Suppressor macrophage treated with lipopolysaccharide for 4 hours (primary cell): ENCODE measurements around the gene KIF26B.
A peak's percentile ranks its signal among the peaks of the same experiment; 100 is the strongest.

Experiments
- DNase-seq: peaks from one replicate; pipeline ENCODE4 v3.0.0-alpha.2; 2020

The KIF26B gene

GRCh38 chr1:245245021-245245667 lies 90.4 kb downstream of the KIF26B start:
- no peak for DNase-seq

DNA sequence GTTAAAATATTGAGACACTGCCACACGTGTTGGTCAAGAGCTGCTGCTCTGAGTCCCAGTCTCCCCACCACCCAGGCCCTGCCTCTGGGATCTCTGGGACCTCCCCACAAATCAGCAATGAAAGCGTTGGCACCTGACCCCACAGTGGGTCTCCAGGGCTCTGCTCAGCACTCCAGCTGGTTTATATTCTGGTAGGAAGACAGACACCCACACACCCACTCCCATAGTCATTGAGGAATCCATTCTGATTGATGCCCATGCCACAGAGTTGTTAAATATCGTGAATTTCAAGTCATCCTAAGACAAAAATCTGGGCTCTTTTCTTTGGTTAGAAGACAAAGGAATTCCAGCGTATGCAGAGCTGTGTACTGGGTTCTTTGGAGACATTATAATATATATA lies 91.6 kb downstream of the KIF26B start:
- DNase-seq: no peak

DNA sequence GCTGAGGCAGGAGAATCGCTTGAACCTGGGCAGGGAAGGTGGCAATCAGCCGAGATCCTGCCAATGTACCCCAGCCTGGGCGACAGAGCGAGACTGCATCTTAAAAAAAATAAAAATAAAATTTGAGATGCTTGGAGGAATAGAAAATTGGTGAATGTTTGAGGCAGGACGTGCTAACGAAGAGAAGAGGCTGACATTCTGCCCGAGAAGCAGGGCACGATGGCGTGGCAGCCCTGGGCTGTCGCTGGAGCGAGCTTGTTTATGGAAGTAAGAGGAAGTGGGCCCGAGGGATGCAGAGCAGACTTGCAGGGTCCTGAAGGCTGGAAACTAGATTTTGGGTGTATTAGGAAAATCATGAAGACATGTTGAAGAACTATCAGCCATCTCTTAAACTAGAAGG lies 92.6 kb downstream of the KIF26B start:
- no peak for DNase-seq

GRCh38 chr1:245247801-245248200 lies 93.0 kb downstream of the KIF26B start:
- no peak for DNase-seq

GRCh38 chr1:245248231-245248731 lies 93.5 kb downstream of the KIF26B start:
- no peak for DNase-seq

- DNase-seq: peak; percentile 71
Observed at GRCh38 chr1:245255783-245256182, 101.0 kb downstream of the KIF26B start.

- no peak for DNase-seq
Observed at GRCh38 chr1:245256528-245256927, 101.7 kb downstream of the KIF26B start.

- DNase-seq: peak; percentile 46
Observed at GRCh38 chr1:245258271-245258920, 103.6 kb downstream of the KIF26B start.

DNA sequence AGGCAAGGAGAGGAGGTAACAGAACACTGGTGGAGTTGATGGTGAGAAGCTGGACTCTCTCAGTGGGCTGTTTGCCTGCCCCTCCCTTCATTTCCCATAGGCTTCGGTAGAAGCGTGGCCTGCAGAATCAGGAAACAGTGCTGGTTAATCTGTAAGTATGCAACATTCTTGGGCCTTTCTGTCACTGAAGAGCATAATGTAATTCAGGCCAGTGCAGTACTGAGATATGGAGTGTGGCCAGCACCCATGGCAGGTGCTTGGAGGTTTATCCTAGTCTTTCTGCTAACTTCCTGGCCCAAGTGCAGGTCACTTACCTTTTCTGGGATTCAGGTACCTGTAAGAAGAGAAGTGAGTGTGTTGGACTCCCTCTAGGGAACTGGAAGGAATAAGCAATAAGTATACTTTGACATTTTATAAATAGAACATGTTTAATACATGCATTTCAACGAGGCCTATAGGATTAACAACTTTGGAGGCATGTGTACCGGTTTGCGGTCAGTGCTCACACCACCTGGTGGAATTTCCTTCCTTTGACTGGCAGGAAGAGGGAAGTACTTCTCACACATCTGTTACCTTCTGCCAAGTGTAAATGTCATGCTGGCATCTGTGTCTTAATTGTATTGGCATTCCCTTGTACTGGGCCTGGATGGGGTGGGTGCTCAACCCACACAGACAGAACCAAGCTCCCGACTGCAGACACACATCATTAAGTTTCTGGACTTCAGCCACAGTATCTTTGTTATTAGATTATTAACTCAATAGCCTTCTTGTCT lies 105.5 kb downstream of the KIF26B start:
- DNase-seq: no peak

DNA sequence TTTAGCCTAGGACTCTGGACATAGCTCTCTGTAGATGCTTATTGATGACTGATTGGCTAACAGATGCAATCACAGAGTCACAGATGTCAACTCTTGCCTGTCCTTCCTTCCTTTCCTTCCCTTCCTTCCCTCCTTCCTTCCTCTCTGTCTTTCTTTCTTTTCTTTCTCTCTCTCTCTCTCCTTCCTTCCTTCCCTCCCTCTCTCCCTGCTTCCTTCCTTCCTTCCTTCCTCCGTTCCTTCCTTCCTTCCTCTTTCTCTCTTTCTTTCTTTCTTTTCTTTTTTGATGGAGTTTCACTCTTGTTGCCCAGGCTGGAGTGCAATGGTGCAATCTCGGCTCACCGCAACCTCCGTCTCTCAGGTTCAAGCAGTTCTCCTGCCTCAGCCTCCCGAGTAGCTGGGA lies 106.1 kb downstream of the KIF26B start:
- no peak for DNase-seq

- no peak for DNase-seq
Observed at GRCh38 chr1:245261786-245262185, 107.0 kb downstream of the KIF26B start.

DNA sequence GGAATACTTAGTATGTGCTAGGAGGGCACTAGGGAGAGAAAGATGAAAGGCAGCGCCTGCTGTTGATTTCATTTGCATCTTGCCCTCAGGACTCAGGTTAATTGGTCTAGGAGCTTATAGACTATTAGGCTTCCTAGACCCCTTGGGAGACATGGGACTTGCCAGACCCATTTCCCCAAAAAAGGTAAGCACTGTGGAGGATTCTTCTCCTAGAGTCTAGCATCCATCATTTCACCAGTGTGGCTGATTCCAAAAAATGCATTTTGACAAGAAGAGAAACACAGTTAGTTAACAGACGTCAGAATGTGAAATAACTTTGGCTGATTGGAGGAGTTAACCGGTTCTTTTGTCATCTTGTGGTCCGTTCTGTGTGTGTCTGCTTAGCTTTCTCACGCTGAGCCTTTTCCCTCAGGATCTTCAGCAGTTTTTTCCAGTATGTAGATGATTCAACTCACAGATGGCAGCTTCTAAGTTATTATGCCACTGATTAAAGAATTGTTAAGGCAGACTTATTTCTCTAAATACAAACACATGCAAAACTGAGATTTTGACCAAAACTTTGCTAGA lies 108.8 kb downstream of the KIF26B start:
- DNase-seq: no peak

GRCh38 chr1:245264226-245264625 lies 109.4 kb downstream of the KIF26B start:
- no peak for DNase-seq

- no peak for DNase-seq
Observed at GRCh38 chr1:245266105-245266504, 111.3 kb downstream of the KIF26B start.

DNA sequence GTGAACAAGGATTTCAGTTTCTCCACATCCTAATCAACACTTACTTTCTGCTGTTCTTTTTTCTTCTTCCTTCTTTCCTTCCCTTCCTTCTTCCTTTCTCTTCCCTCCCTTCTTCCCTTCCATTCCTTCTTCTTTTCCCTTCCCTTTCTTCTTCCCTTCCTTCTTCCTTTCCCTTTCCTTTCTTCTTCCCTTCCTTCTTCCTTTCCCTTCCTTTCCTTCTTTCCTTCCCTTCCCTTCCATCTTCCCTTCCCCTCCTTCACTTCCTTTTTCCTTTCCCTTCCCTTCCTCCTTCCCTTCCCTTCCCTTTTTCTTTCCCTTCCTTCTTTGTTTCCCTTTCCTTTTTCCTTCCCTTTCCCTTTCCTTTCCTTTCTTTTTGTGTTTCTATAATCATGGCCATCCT lies 115.3 kb downstream of the KIF26B start:
- DNase-seq: no peak

- no peak for DNase-seq
Observed at GRCh38 chr1:245270972-245271371, 116.2 kb downstream of the KIF26B start.

- DNase-seq: no peak
Observed at GRCh38 chr1:245272676-245273075, 117.9 kb downstream of the KIF26B start.

DNA sequence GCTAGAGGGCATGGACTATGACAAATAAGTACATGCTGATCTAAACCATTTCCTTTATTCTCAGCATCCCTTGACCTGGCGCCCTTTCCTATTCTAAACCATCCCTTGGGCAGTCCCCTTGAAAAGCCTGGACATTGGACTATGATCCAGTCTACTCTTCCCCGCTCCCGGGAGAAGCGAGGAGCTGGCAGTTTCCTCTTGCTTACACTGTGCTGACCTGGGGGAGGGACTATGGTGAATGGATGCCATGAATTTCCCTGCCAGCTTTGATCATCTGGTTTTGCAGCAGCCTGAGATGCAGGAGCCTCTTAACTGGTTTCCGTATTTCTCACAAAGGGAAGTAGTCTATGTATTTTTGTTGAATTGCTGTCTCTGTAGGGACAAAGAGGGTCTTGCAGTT lies 121.7 kb downstream of the KIF26B start:
- no peak for DNase-seq

DNA sequence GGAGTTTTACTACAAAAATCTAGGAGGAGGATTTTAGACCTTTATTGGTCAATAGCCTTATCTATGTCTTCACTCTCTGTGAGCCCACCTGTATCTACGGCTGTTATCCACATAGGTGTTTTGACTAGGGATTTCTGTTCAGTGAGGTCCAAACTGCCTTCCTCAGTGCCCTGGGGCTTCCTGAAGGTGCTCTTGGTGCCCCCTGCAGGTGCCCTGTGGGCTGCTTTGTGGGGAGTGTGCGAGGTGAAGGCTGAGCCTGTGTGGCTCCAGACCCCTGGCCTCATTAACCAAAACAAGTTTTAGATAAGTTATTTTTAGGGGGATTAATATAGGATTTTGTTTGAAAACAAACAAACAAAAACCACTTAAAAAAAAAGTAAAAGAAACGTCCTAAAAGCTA lies 122.5 kb downstream of the KIF26B start:
- no peak for DNase-seq

DNA sequence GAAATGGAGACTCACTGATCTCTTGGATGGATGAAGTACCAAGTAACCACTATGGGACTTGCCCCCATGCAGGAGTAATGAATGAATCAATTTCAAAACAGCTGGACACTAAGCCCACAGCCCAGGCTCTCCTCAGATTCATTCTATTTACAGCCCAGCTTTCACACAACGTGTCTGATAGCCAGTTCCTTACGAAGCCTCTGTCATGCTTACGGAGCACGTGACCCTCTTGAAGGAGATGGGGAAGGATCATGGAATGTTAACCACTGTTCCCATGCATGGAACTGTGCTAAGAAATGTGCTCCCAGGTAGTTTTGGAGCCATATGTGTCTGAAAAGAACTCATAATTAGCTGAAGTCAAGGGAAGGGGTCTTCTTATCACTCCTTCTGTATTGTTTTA lies 124.1 kb downstream of the KIF26B start:
- no peak for DNase-seq

GRCh38 chr1:245279346-245279745 lies 124.6 kb downstream of the KIF26B start:
- no peak for DNase-seq

- no peak for DNase-seq
Observed at GRCh38 chr1:245283001-245283400, 128.2 kb downstream of the KIF26B start.

DNA sequence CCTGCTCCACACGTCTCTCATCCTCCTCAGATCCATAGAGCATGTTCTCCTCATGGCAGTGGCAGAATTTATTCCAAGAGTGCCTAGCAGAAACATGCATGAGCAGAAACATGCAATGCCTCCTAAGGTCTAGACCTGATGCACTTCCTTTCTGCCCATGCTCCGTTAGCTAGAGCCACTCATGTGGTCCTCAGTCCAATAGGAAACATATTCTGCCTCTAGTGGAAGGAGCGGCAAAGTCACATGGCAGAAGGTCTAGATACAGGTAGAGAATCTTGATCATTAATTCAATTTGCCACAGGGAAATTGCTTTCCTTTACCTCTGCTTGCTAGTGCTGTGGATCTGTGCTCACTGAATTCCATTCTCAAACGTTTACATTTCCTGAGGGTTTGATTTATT lies 130.4 kb downstream of the KIF26B start:
- DNase-seq: no peak

DNA sequence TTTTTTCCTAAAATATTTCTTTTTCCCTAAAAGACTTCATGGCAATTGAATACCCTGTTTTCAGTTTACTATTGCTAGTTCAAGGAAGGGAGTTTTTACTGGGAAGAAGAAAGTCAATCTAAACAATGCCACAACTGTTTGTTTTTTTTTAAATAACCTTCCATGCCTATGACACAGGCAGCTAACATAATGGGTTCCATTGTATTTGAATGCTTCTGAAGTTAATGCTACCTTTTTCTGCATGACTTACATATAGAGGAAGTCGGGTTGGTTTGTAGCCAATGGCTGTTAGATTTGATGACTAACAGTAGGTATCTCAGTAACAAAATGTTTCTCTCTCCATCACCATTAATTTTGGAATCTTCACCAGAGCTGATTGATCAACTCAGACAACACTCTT lies 134.0 kb downstream of the KIF26B start:
- no peak for DNase-seq
